ENCODE data around the gene GRID2.

DNA sequence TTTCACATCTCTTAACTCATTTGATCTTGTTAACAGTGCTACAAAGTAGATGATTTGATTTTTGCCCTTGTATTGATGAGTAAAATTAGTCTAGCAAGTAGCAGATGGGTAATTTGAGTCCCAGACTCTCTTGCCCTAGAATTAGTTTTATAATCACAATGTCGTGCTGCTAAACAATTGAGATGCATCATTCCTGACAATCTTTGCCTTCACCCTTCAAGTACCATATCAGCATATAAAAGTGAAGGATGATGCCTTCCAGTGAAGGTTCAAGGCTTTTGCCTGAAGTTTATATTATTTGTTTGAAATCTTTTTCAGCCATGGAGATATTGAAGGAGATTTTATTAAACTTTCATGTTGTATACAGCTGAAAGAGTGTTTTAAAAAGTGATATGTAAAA is 141.4 kb downstream of the GRID2 start:
- TF ChIP-seq, protein P1, sequence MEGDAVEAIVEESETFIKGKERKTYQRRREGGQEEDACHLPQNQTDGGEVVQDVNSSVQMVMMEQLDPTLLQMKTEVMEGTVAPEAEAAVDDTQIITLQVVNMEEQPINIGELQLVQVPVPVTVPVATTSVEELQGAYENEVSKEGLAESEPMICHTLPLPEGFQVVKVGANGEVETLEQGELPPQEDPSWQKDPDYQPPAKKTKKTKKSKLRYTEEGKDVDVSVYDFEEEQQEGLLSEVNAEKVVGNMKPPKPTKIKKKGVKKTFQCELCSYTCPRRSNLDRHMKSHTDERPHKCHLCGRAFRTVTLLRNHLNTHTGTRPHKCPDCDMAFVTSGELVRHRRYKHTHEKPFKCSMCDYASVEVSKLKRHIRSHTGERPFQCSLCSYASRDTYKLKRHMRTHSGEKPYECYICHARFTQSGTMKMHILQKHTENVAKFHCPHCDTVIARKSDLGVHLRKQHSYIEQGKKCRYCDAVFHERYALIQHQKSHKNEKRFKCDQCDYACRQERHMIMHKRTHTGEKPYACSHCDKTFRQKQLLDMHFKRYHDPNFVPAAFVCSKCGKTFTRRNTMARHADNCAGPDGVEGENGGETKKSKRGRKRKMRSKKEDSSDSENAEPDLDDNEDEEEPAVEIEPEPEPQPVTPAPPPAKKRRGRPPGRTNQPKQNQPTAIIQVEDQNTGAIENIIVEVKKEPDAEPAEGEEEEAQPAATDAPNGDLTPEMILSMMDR (IDR thresholded peaks at IDR 0.05): no peak
- TF ChIP-seq POLR2A (IDR thresholded peaks at IDR 0.05) (no peak), POLR2AphosphoS5 (IDR thresholded peaks at IDR 0.05; ENCODE audit: insufficient read depth in 1 of 2, low read depth in 1 of 2) (no peak)
